ENCODE data around the gene KCP. TPM values are rescaled to one million over a fixed set of nuclear protein-coding genes. Genes with fewer than 3 reads are reported as not detected.

The KCP gene
- total and polyA plus RNA-seq, 7 experiments from 2014 or later, result 0.10 to 1.6 (median 0.24) TPM; not detected in 3

- DNase-seq, result no peak
- POLR2A ChIA-PET, result interaction anchor here (0.6 kb wide), 1 partner anchor 1124 kb away, joined by 3 read pairs; no protein-coding TSS in a partner anchor
- Mint-ChIP-seq H3K9me3 (no peaks in the 10 kb centered on the region), H3K4me1 (peaks cover 0 to 3% (median 0%) of the 10 kb centered on the region in 7 donors), H3K4me3 (no peak overlapping the region), H3K27ac (no peak overlapping the region), H3K27me3 (peaks cover 5 to 17% (median 10%) of the 10 kb centered on the region in 5 donors), H3K36me3 (no peaks in the 10 kb centered on the region)
- H3K9me3 ChIP-seq (ENCODE audit: control insufficient read depth in 2 of 3, low read length in 3 of 3), result no peaks in the 10 kb centered on the region
- CTCF ChIA-PET, result no interaction called here
- no peaks in the 10 kb centered on the region for H3K36me3 ChIP-seq (ENCODE audit: control insufficient read depth in 2 of 3, insufficient read depth in 3 of 3, low read length in 3 of 3)
- H3K27me3 ChIP-seq (ENCODE audit: control insufficient read depth in 2 of 2, insufficient read depth in 2 of 2, low read length in 2 of 2), result peaks cover 0 to 3% of the 10 kb centered on the region in 2 donors
- intact Hi-C loops (cut with micrococcal nuclease), result no loop called here
- H3K4me3 ChIP-seq (ENCODE audit: low read length), result no peak overlapping the region
- H3K4me1 ChIP-seq (ENCODE audit: control insufficient read depth in 2 of 2, insufficient read depth in 2 of 2, low read length in 2 of 2), result no peaks in the 10 kb centered on the region
- H3K27ac ChIP-seq (ENCODE audit: low read depth, low read length), result no peak overlapping the region
- no peak for ATAC-seq
Observed at GRCh38 chr7:128886391-128887168, 23.9 kb downstream of the KCP start.

GRCh38 chr7:128885370-128886187 lies 24.9 kb downstream of the KCP start:
- intact Hi-C loops (cut with micrococcal nuclease), result no loop called here

GRCh38 chr7:128884561-128885369 lies 25.7 kb downstream of the KCP start:
- ChIA-PET CTCF (interaction anchor here (1.1 to 1.8 kb wide), 2 partner anchors 90 to 411 kb away, joined by 3 to 7 read pairs; no protein-coding TSS in a partner anchor), POLR2A (interaction anchor here (0.9 kb wide), 1 partner anchor 50 kb away, joined by 4 read pairs; no protein-coding TSS in a partner anchor)
- intact Hi-C loops (cut with micrococcal nuclease), result loop anchor here in 1 of 2 donors (5.0 kb wide), 1 partner anchor 412 kb away; no protein-coding TSS in a partner anchor
- no peaks in the 10 kb centered on the region for H3K9me3 ChIP-seq (ENCODE audit: control insufficient read depth in 2 of 3, low read length in 3 of 3)
- H3K9me3 Mint-ChIP-seq, result no peaks in the 10 kb centered on the region
- H3K36me3 Mint-ChIP-seq, result no peaks in the 10 kb centered on the region
- peaks cover 0 to 3% of the 10 kb centered on the region in 2 donors for H3K27me3 ChIP-seq (ENCODE audit: control insufficient read depth in 2 of 2, insufficient read depth in 2 of 2, low read length in 2 of 2)
- no peak overlapping the region for H3K27ac Mint-ChIP-seq
- DNase-seq (no peak), ATAC-seq (no peak)
- H3K4me3 Mint-ChIP-seq, result no peak overlapping the region
- H3K4me1 ChIP-seq (ENCODE audit: control insufficient read depth in 2 of 2, insufficient read depth in 2 of 2, low read length in 2 of 2), result no peaks in the 10 kb centered on the region
- peaks cover 0 to 3% (median 0%) of the 10 kb centered on the region in 7 donors for H3K4me1 Mint-ChIP-seq
- peaks cover 3 to 11% (median 4%) of the 10 kb centered on the region in 5 donors for H3K27me3 Mint-ChIP-seq
- H3K4me3 ChIP-seq (ENCODE audit: low read length), result no peak overlapping the region
- no peaks in the 10 kb centered on the region for H3K36me3 ChIP-seq (ENCODE audit: control insufficient read depth in 2 of 3, insufficient read depth in 3 of 3, low read length in 3 of 3)
- H3K27ac ChIP-seq (ENCODE audit: low read depth, low read length), result no peak overlapping the region

More at GRCh38 chr7:128885370-128886187, 24.9 kb downstream of the KCP start:
- CTCF ChIA-PET, result interaction anchor here (1.1 kb wide), 1 partner anchor 91 kb away, joined by 3 read pairs; no protein-coding TSS in a partner anchor
- Histone ChIP-seq H3K9me3 (ENCODE audit: control insufficient read depth in 2 of 3, low read length in 3 of 3) (no peaks in the 10 kb centered on the region), H3K4me1 (ENCODE audit: control insufficient read depth in 2 of 2, insufficient read depth in 2 of 2, low read length in 2 of 2) (no peaks in the 10 kb centered on the region), H3K27me3 (ENCODE audit: control insufficient read depth in 2 of 2, insufficient read depth in 2 of 2, low read length in 2 of 2) (peaks cover 0 to 3% of the 10 kb centered on the region in 2 donors), H3K27ac (ENCODE audit: low read depth, low read length) (no peak overlapping the region), H3K4me3 (ENCODE audit: low read length) (no peak overlapping the region), H3K36me3 (ENCODE audit: control insufficient read depth in 2 of 3, insufficient read depth in 3 of 3, low read length in 3 of 3) (no peaks in the 10 kb centered on the region)
- no peak for DNase-seq
- no peaks in the 10 kb centered on the region for H3K9me3 Mint-ChIP-seq
- peaks cover 5 to 17% (median 9%) of the 10 kb centered on the region in 5 donors for H3K27me3 Mint-ChIP-seq
- no peaks in the 10 kb centered on the region for H3K36me3 Mint-ChIP-seq
- no peak overlapping the region for H3K27ac Mint-ChIP-seq
- H3K4me3 Mint-ChIP-seq, result no peak overlapping the region
- no peak for ATAC-seq
- H3K4me1 Mint-ChIP-seq, result peaks cover 0 to 3% (median 0%) of the 10 kb centered on the region in 7 donors
- POLR2A ChIA-PET, result interaction anchor here (0.6 kb wide), 1 partner anchor 1125 kb away, joined by 3 read pairs; no protein-coding TSS in a partner anchor

GRCh38 chr7:128883622-128884448 lies 26.7 kb downstream of the KCP start:
- H3K27ac Mint-ChIP-seq, result peak overlapping the region in 1 of 9 donors; percentile 81
- peaks cover 0 to 7% (median 0%) of the 10 kb centered on the region in 5 donors for H3K27me3 Mint-ChIP-seq
- Histone ChIP-seq H3K36me3 (ENCODE audit: control insufficient read depth in 2 of 3, insufficient read depth in 3 of 3, low read length in 3 of 3) (no peaks in the 10 kb centered on the region), H3K4me1 (ENCODE audit: control insufficient read depth in 2 of 2, insufficient read depth in 2 of 2, low read length in 2 of 2) (no peaks in the 10 kb centered on the region), H3K27me3 (ENCODE audit: control insufficient read depth in 2 of 2, insufficient read depth in 2 of 2, low read length in 2 of 2) (peaks cover 0 to 3% of the 10 kb centered on the region in 2 donors), H3K27ac (ENCODE audit: low read depth, low read length) (no peak overlapping the region), H3K9me3 (ENCODE audit: control insufficient read depth in 2 of 3, low read length in 3 of 3) (no peaks in the 10 kb centered on the region), H3K4me3 (ENCODE audit: low read length) (peak overlapping the region; percentile 20)
- H3K36me3 Mint-ChIP-seq, result no peaks in the 10 kb centered on the region
- H3K9me3 Mint-ChIP-seq, result no peaks in the 10 kb centered on the region
- peak; percentile 61 to 88 (median 81) for DNase-seq
- H3K4me3 Mint-ChIP-seq, result no peak overlapping the region
- intact Hi-C loops (cut with micrococcal nuclease), result loop anchor here (1.0 to 5.0 kb wide), 9 partner anchors 15 to 457 kb away; partner anchors contain the start of gene ATP6V1F (in 1 of the 2)
- CTCF ChIA-PET, result interaction anchor here (0.5 to 1.8 kb wide), 11 partner anchors 13 to 410 kb away, joined by 3 to 7 read pairs (median 3); partner anchors contain the start of gene ATP6V1F
- ATAC-seq, result peak; percentile 82
- POLR2A ChIA-PET, result interaction anchor here (0.9 to 1.0 kb wide), 2 partner anchors 21 to 49 kb away, joined by 3 to 4 read pairs; no protein-coding TSS in a partner anchor
- H3K4me1 Mint-ChIP-seq, result peaks cover 0 to 3% (median 0%) of the 10 kb centered on the region in 7 donors

GRCh38 chr7:128882134-128882533 lies 28.4 kb downstream of the KCP start:
- H3K9me3 Mint-ChIP-seq, result no peaks in the 10 kb centered on the region
- intact Hi-C loops (cut with micrococcal nuclease), result loop anchor here in 1 of 2 donors (2.0 to 5.0 kb wide), 2 partner anchors 273 to 410 kb away; no protein-coding TSS in a partner anchor
- Histone ChIP-seq H3K4me1 (ENCODE audit: control insufficient read depth in 2 of 2, insufficient read depth in 2 of 2, low read length in 2 of 2) (no peaks in the 10 kb centered on the region), H3K9me3 (ENCODE audit: control insufficient read depth in 2 of 3, low read length in 3 of 3) (no peaks in the 10 kb centered on the region), H3K27me3 (ENCODE audit: control insufficient read depth in 2 of 2, insufficient read depth in 2 of 2, low read length in 2 of 2) (no peaks in the 10 kb centered on the region), H3K4me3 (ENCODE audit: low read length) (no peak overlapping the region), H3K27ac (ENCODE audit: low read depth, low read length) (no peak overlapping the region), H3K36me3 (ENCODE audit: control insufficient read depth in 2 of 3, insufficient read depth in 3 of 3, low read length in 3 of 3) (no peaks in the 10 kb centered on the region)
- ATAC-seq, result no peak
- H3K4me3 Mint-ChIP-seq, result no peak overlapping the region
- H3K36me3 Mint-ChIP-seq, result no peaks in the 10 kb centered on the region
- CTCF ChIA-PET, result interaction anchor here (1.1 to 1.4 kb wide), 2 partner anchors 15 to 455 kb away, joined by 3 read pairs; no protein-coding TSS in a partner anchor
- POLR2A ChIA-PET, result no interaction called here
- H3K27ac Mint-ChIP-seq, result no peak overlapping the region
- peaks cover 0 to 11% (median 0%) of the 10 kb centered on the region in 7 donors for H3K4me1 Mint-ChIP-seq
- DNase-seq, result no peak
- H3K27me3 Mint-ChIP-seq, result peaks cover 0 to 7% (median 0%) of the 10 kb centered on the region in 5 donors

Data from naive thymus-derived CD4-positive, alpha-beta T cell (primary cell).